PC-9 (cell line): Measurements from ENCODE around the gene FNDC1.

Source experiments
- EZH2 ChIP-seq: fragments of 200-600 bp; sonication (generic); IDR thresholded peaks from 2 replicates; pipeline ENCODE4 v1.8.0; 2017; ENCODE audit warnings: antibody characterized with exemption, low read depth
- TF ChIP-seq, protein P1 (sequence below): fragments of 200-600 bp; sonication (generic); conservative IDR thresholded peaks from 2 replicates; pipeline ENCODE4 v1.6.1; 2017; ENCODE audit warnings: mixed run types, antibody characterized with exemption, mild to moderate bottlenecking, moderate library complexity

DNA sequence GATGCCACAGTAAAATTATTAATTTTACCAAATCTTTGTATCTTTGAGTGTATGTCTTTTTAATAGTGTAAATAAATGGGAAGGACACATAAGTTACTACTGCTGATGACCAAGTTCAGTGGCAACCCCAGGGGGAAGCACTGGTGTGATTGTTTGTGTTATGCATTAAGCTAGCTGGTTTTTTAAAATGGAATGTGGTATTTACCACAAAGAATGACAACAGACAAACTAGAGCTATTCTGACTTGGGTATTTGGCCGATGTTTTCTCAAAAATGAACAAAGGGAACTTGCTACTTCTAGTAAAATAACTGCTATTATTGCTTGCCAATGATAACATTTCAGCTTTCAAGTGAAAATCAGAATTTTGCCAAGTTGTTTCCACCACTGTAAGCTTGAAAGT, 2.9 kb downstream of the FNDC1 start:
- TF ChIP-seq, protein P1, sequence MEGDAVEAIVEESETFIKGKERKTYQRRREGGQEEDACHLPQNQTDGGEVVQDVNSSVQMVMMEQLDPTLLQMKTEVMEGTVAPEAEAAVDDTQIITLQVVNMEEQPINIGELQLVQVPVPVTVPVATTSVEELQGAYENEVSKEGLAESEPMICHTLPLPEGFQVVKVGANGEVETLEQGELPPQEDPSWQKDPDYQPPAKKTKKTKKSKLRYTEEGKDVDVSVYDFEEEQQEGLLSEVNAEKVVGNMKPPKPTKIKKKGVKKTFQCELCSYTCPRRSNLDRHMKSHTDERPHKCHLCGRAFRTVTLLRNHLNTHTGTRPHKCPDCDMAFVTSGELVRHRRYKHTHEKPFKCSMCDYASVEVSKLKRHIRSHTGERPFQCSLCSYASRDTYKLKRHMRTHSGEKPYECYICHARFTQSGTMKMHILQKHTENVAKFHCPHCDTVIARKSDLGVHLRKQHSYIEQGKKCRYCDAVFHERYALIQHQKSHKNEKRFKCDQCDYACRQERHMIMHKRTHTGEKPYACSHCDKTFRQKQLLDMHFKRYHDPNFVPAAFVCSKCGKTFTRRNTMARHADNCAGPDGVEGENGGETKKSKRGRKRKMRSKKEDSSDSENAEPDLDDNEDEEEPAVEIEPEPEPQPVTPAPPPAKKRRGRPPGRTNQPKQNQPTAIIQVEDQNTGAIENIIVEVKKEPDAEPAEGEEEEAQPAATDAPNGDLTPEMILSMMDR = no peak
- no peak for TF ChIP-seq EZH2
